Measurements from ENCODE around the gene FA2H. TPM values are rescaled to one million over a fixed set of nuclear protein-coding genes. Genes with fewer than 3 reads are reported as not detected.
A peak's percentile ranks its signal among the peaks of the same experiment; 100 is the strongest.

FA2H gene
- total RNA-seq, 1 donor from 2014 or later, result not detected

GRCh38 chr16:74743045-74743667, 31.5 kb downstream of the FA2H start:
- H2AFZ ChIP-seq (replicated peaks), result peak overlapping the region; percentile 58
- no peak for DNase-seq (ENCODE audit: low spot score)
- no peaks in the 10 kb centered on the region for H3K27me3 ChIP-seq
- peaks cover 9% of the 10 kb centered on the region for H3K27me3 Mint-ChIP-seq (ENCODE audit: insufficient read depth, low read depth)
- no peaks in the 10 kb centered on the region for H3K79me2 ChIP-seq (ENCODE audit: low read depth)
- no peaks in the 10 kb centered on the region for H3F3A ChIP-seq (ENCODE audit: low read depth)
- no peaks in the 10 kb centered on the region for H3K36me3 Mint-ChIP-seq
- no peak overlapping the region for H3K4me3 ChIP-seq
- H3K9me3 Mint-ChIP-seq, result no peaks in the 10 kb centered on the region
- H3K9ac ChIP-seq, result no peak overlapping the region
- H3K27ac ChIP-seq, result no peak overlapping the region
- TF ChIP-seq EZH2 (IDR thresholded peaks at IDR 0.05) (no peak), EZH2phosphoT487 (IDR thresholded peaks at IDR 0.05) (no peak), CTCF (IDR thresholded peaks at IDR 0.05) (no peak)
- no peaks in the 10 kb centered on the region for H4K20me1 ChIP-seq (ENCODE audit: low read depth)
- no peak overlapping the region for H3K4me2 ChIP-seq
- peaks cover 12% of the 10 kb centered on the region for H3K4me1 ChIP-seq
- no peaks in the 10 kb centered on the region for H3K36me3 ChIP-seq
- H3K9me3 ChIP-seq (ENCODE audit: low read depth), result no peaks in the 10 kb centered on the region
- H3K4me1 Mint-ChIP-seq, result peaks cover 28% of the 10 kb centered on the region
- H3K27ac Mint-ChIP-seq, result no peak overlapping the region
- H3K4me3 Mint-ChIP-seq, result no peak overlapping the region

GRCh38 chr16:74742051-74742481, 32.6 kb downstream of the FA2H start:
- H3K27ac Mint-ChIP-seq, result no peak overlapping the region
- no peaks in the 10 kb centered on the region for H3K9me3 Mint-ChIP-seq
- Histone ChIP-seq H3K9ac (no peak overlapping the region), H3K36me3 (no peaks in the 10 kb centered on the region), H3K4me3 (no peak overlapping the region), H3K9me3 (ENCODE audit: low read depth) (no peaks in the 10 kb centered on the region), H3K4me1 (peaks cover 22% of the 10 kb centered on the region), H4K20me1 (ENCODE audit: low read depth) (no peaks in the 10 kb centered on the region), H3K79me2 (ENCODE audit: low read depth) (no peaks in the 10 kb centered on the region), H3F3A (ENCODE audit: low read depth) (no peaks in the 10 kb centered on the region), H3K27ac (no peak overlapping the region), H2AFZ (replicated peaks) (peak overlapping the region; percentile 82), H3K27me3 (no peaks in the 10 kb centered on the region), H3K4me2 (no peak overlapping the region)
- DNase-seq (ENCODE audit: low spot score), result no peak
- no peaks in the 10 kb centered on the region for H3K36me3 Mint-ChIP-seq
- H3K4me3 Mint-ChIP-seq, result no peak overlapping the region
- H3K27me3 Mint-ChIP-seq (ENCODE audit: insufficient read depth, low read depth), result peaks cover 3% of the 10 kb centered on the region
- peaks cover 30% of the 10 kb centered on the region for H3K4me1 Mint-ChIP-seq
- TF ChIP-seq EZH2phosphoT487 (IDR thresholded peaks at IDR 0.05) (no peak), EZH2 (IDR thresholded peaks at IDR 0.05) (no peak), CTCF (IDR thresholded peaks at IDR 0.05) (no peak)

- TF ChIP-seq CTCF (IDR thresholded peaks at IDR 0.05) (no peak), EZH2 (IDR thresholded peaks at IDR 0.05) (no peak), EZH2phosphoT487 (IDR thresholded peaks at IDR 0.05) (no peak)
Measured at GRCh38 chr16:74740795-74741304, 33.8 kb downstream of the FA2H start.

More at GRCh38 chr16:74740795-74741304, 33.8 kb downstream of the FA2H start:
- no peaks in the 10 kb centered on the region for H4K20me1 ChIP-seq (ENCODE audit: low read depth)
- H2AFZ ChIP-seq (replicated peaks), result no peak overlapping the region
- no peaks in the 10 kb centered on the region for H3F3A ChIP-seq (ENCODE audit: low read depth)
- H3K4me2 ChIP-seq, result no peak overlapping the region
- Mint-ChIP-seq H3K4me1 (peaks cover 31% of the 10 kb centered on the region), H3K36me3 (no peaks in the 10 kb centered on the region), H3K27ac (no peak overlapping the region), H3K27me3 (ENCODE audit: insufficient read depth, low read depth) (peaks cover 3% of the 10 kb centered on the region), H3K9me3 (no peaks in the 10 kb centered on the region), H3K4me3 (no peak overlapping the region)
- H3K27me3 ChIP-seq, result no peaks in the 10 kb centered on the region
- no peak overlapping the region for H3K27ac ChIP-seq
- no peaks in the 10 kb centered on the region for H3K36me3 ChIP-seq
- H3K4me1 ChIP-seq, result peaks cover 22% of the 10 kb centered on the region
- no peak for DNase-seq (ENCODE audit: low spot score)
- no peaks in the 10 kb centered on the region for H3K9me3 ChIP-seq (ENCODE audit: low read depth)
- no peak overlapping the region for H3K4me3 ChIP-seq
- H3K79me2 ChIP-seq (ENCODE audit: low read depth), result no peaks in the 10 kb centered on the region
- no peak overlapping the region for H3K9ac ChIP-seq
